WI38 (cell line): ENCODE data around the gene ARHGEF10L.
A peak's percentile ranks its signal among the peaks of the same experiment; 100 is the strongest.

Experiments used
- H3K4me3 ChIP-seq: 2 replicates; pipeline ENCODE4 v1.5.1; 2011; ENCODE audit warnings: low read depth, mild to moderate bottlenecking, control low read depth, low read length
- CTCF ChIP-seq: IDR thresholded peaks from 2 replicates; pipeline ENCODE4 v1.5.1; 2012; ENCODE audit warnings: low read depth, mild to moderate bottlenecking, control low read depth, low read length

The ARHGEF10L gene

GRCh38 chr1:17535300-17535936 is 4.1 kb upstream of the ARHGEF10L start:
- no peak for TF ChIP-seq CTCF
- H3K4me3 ChIP-seq, result no peak overlapping the region

- no peak for TF ChIP-seq CTCF
- no peak overlapping the region for H3K4me3 ChIP-seq
Measured at GRCh38 chr1:17538010-17538409, 1.5 kb upstream of the ARHGEF10L start.

- no peak for TF ChIP-seq CTCF
- no peak overlapping the region for H3K4me3 ChIP-seq
Measured at GRCh38 chr1:17538428-17539117, 925 bp upstream of the ARHGEF10L start.

GRCh38 chr1:17539118-17539476 is 401 bp upstream of the ARHGEF10L start:
- peak overlapping the region; percentile 43; the same call in 1 of the 2 replicates for H3K4me3 ChIP-seq
- TF ChIP-seq CTCF, result no peak

- peak overlapping the region; percentile 77 for H3K4me3 ChIP-seq
- TF ChIP-seq CTCF, result no peak
Measured at GRCh38 chr1:17540255-17541001, 930 bp downstream of the ARHGEF10L start.

- no peak overlapping the region for H3K4me3 ChIP-seq
- no peak for TF ChIP-seq CTCF
Measured at GRCh38 chr1:17542645-17543044, 3.1 kb downstream of the ARHGEF10L start.
